HCT116 (cell line): ENCODE data around the gene MORN1. TPM values are rescaled to one million over a fixed set of nuclear protein-coding genes. Genes with fewer than 3 reads are reported as not detected.

Experiments used
- ATAC-seq: fragments of 200-7000 bp; cut with Tn5 transposase; 2 replicates; pipeline ENCODE4 v1.9.1; 2020; ENCODE audit warnings: mild to moderate bottlenecking, moderate library complexity
- BruUV-seq: library from RNA; stranded (reverse); fragments of 400-500 nt; replicated peaks from 2 replicates; lab custom pipeline; 2021; lab: Mats Ljungman, UMichigan
- CTCF ChIA-PET: fragments of 300-600 bp; sonication (Branson Sonifier 250); formaldehyde crosslinking; loops from one replicate; lab custom pipeline; 2021; ENCODE audit warnings: antibody characterized with exemption; lab: Charles Lee
- POLR2A ChIA-PET: fragments of 300-600, 350-600 bp; sonication (Branson Sonifier 250); formaldehyde crosslinking; loops from one replicate; lab custom pipeline; 2021; ENCODE audit warnings: antibody characterized with exemption; lab: Charles Lee
- RAD21 ChIA-PET, 2 experiments: fragments of 300-600 bp; sonication (Branson Sonifier 250); formaldehyde crosslinking; loops; one replicate each; lab custom pipeline; 2023; ENCODE audit warnings: low total read pairs in 2 of 2; ENCODE audit not compliant: uncharacterized antibody in 2 of 2, unreplicated experiment in 2 of 2, low non-redundant PET in 1 of 2; lab: Charles Lee
- DNase-seq: peaks from one replicate; pipeline ENCODE4 v3.0.0-alpha.2; 2010; ENCODE audit warnings: low read depth, low spot score
- H2AFZ ChIP-seq: fragments of 200-600 bp; shearing (Covaris generic), sonication (generic); 2 replicates; pipeline ENCODE4 v1.6.1; 2017; ENCODE audit warnings: low read depth, mixed run types, mixed read lengths, antibody characterized with exemption, low read length; ENCODE audit not compliant: poor library complexity, severe bottlenecking
- H3K27ac ChIP-seq: 2 replicates; pipeline ENCODE4 v1.5.1; 2012; ENCODE audit warnings: low read depth, low read length
- H3K27me3 ChIP-seq: fragments of 200-600 bp; sonication (generic); 2 replicates; pipeline ENCODE4 v1.6.1; 2016; ENCODE audit warnings: mixed run types, low read length, mixed read lengths; ENCODE audit not compliant: insufficient read depth
- H3K36me3 ChIP-seq, 2 experiments: fragments of 200-500 bp in 1 of 2; fragments of 200-600 bp in 1 of 2; sonication (Bioruptor generic) in 1 of 2; sonication (generic) in 1 of 2; 2 replicates each; pipeline versions ENCODE4 v1.5.1 to v1.6.1; 2014 to 2016; ENCODE audit warnings: low read length in 2 of 2, inconsistent platforms in 1 of 2, mixed read lengths in 1 of 2, mixed run types in 1 of 2; ENCODE audit not compliant: insufficient read depth in 2 of 2, control insufficient read depth in 1 of 2
- H3K4me1 ChIP-seq, 2 experiments: fragments of 200-600 bp in 1 of 2; sonication (generic) in 1 of 2; 2 replicates each; pipeline versions ENCODE4 v1.5.1 to v1.6.1; 2012 to 2017; ENCODE audit warnings: low read length in 2 of 2, inconsistent platforms in 1 of 2, mild to moderate bottlenecking in 1 of 2, mixed read lengths in 1 of 2, mixed run types in 1 of 2, moderate library complexity in 1 of 2; ENCODE audit not compliant: insufficient read depth in 2 of 2, control insufficient read depth in 1 of 2
- H3K4me2 ChIP-seq: fragments of 200-600 bp; sonication (generic); 2 replicates; pipeline ENCODE4 v1.6.1; 2017; ENCODE audit warnings: mixed run types, low read length, mixed read lengths
- H3K4me3 ChIP-seq, 2 experiments: fragments of 200-600 bp in 1 of 2; sonication (generic) in 1 of 2; replicated peaks in 1 of 2; 2 replicates each; pipeline ENCODE4 v1.5.1; 2011 to 2016; ENCODE audit warnings: low read length in 2 of 2, control low read depth in 1 of 2, low read depth in 1 of 2, mild to moderate bottlenecking in 1 of 2, mixed read lengths in 1 of 2, mixed run types in 1 of 2
- H3K79me2 ChIP-seq: fragments of 200-600 bp; sonication (generic); 2 replicates; pipeline ENCODE4 v1.6.1; 2017; ENCODE audit warnings: mild to moderate bottlenecking, mixed run types, low read length, moderate library complexity, mixed read lengths; ENCODE audit not compliant: insufficient read depth
- H3K9ac ChIP-seq: fragments of 200-600 bp; sonication (generic); 2 replicates; pipeline ENCODE4 v1.6.1; 2016; ENCODE audit warnings: low read length, mixed read lengths
- H3K9me2 ChIP-seq: fragments of 200-600 bp; sonication (generic), shearing (Covaris generic); 2 replicates; pipeline ENCODE4 v1.6.1; 2017; ENCODE audit warnings: mixed run types, mild to moderate bottlenecking, moderate library complexity; ENCODE audit not compliant: insufficient read depth
- H3K9me3 ChIP-seq, 2 experiments: fragments of 200-500 bp in 1 of 2; fragments of 200-600 bp in 1 of 2; sonication (Bioruptor generic) in 1 of 2; sonication (generic) in 1 of 2; 2 replicates each; pipeline ENCODE4 v1.6.1; 2014 to 2017; ENCODE audit warnings: low read length in 2 of 2, mixed read lengths in 2 of 2, inconsistent platforms in 1 of 2, low read depth in 1 of 2, mild to moderate bottlenecking in 1 of 2, mixed run types in 1 of 2, moderate library complexity in 1 of 2; ENCODE audit not compliant: control insufficient read depth in 1 of 2, insufficient read depth in 1 of 2
- H4K20me1 ChIP-seq: fragments of 200-600 bp; sonication (generic), shearing (Covaris generic); 2 replicates; pipeline ENCODE4 v1.6.1; 2017; ENCODE audit warnings: mixed run types, mild to moderate bottlenecking, moderate library complexity; ENCODE audit not compliant: insufficient read depth
- CBX3 ChIP-seq: IDR thresholded peaks from 2 replicates; pipeline ENCODE4 v1.6.1; 2012; ENCODE audit warnings: low read depth
- CEBPB ChIP-seq: IDR thresholded peaks from 2 replicates; pipeline ENCODE4 v1.6.1; 2012; ENCODE audit warnings: low read depth
- EZH2 ChIP-seq: fragments of 200-600 bp; sonication (generic); IDR thresholded peaks from 2 replicates; pipeline ENCODE4 v1.6.1; 2017; ENCODE audit warnings: antibody characterized with exemption, mixed run types
- FOSL1 ChIP-seq: IDR thresholded peaks from 2 replicates; pipeline ENCODE4 v1.6.1; 2012; ENCODE audit warnings: low read depth
- JUND ChIP-seq: IDR thresholded peaks from 2 replicates; pipeline ENCODE4 v1.6.1; 2012
- MAX ChIP-seq: IDR thresholded peaks from 2 replicates; pipeline ENCODE4 v1.6.1; 2012
- POLR2AphosphoS5 ChIP-seq: IDR thresholded peaks from 2 replicates; pipeline ENCODE4 v1.6.1; 2011; ENCODE audit warnings: mild to moderate bottlenecking, low read depth, low read length, moderate library complexity
- SIN3A ChIP-seq: IDR thresholded peaks from 2 replicates; pipeline ENCODE4 v1.6.1; 2012; ENCODE audit warnings: low read depth
- SP1 ChIP-seq: IDR thresholded peaks from 2 replicates; pipeline ENCODE4 v1.6.1; 2012; ENCODE audit warnings: low read depth
- TCF7L2 ChIP-seq: IDR thresholded peaks from 2 replicates; pipeline ENCODE4 v1.7.0; 2011; ENCODE audit warnings: borderline replicate concordance, inconsistent platforms; ENCODE audit not compliant: insufficient read depth, insufficient read length; ENCODE audit errors: extremely low read depth
- YY1 ChIP-seq: IDR thresholded peaks from 2 replicates; pipeline ENCODE4 v1.6.1; 2011; ENCODE audit warnings: low read length, low read depth, moderate library complexity, mild to moderate bottlenecking; ENCODE audit not compliant: insufficient replicate concordance; ENCODE audit errors: extremely low read depth
- intact Hi-C: fragments of 100-400 bp; cut with micrococcal nuclease; formaldehyde crosslinking; loops from 2 replicates; pipeline ENCODE4 v1.10.0; 2022
- total RNA-seq: library from RNA; stranded (reverse); gene quantifications from one replicate; pipeline ENCODE4 v1.2.1, GENCODE V29; 2021; ENCODE audit not compliant: unreplicated experiment
- TF ChIP-seq, protein P1 (sequence below): IDR thresholded peaks from 2 replicates; pipeline ENCODE4 v1.6.1; 2012; ENCODE audit warnings: low read depth
- TF ChIP-seq, protein P2 (sequence below), 3 experiments: fragments of 200-600 bp in 1 of 3; sonication (generic) in 1 of 3; IDR thresholded peaks in 2 of 3; conservative IDR thresholded peaks in 1 of 3; 2 replicates each; pipeline ENCODE4 v1.5.1; 2012 to 2017; ENCODE audit warnings: low read depth in 2 of 3, low read length in 2 of 3, antibody characterized with exemption in 1 of 3, borderline replicate concordance in 1 of 3, control low read depth in 1 of 3, mild to moderate bottlenecking in 1 of 3, mixed read lengths in 1 of 3, mixed run types in 1 of 3, moderate library complexity in 1 of 3; ENCODE audit not compliant: insufficient read depth in 1 of 3

The MORN1 gene
- total RNA-seq, 1 experiment from 2014 or later = 21.4 TPM

DNA sequence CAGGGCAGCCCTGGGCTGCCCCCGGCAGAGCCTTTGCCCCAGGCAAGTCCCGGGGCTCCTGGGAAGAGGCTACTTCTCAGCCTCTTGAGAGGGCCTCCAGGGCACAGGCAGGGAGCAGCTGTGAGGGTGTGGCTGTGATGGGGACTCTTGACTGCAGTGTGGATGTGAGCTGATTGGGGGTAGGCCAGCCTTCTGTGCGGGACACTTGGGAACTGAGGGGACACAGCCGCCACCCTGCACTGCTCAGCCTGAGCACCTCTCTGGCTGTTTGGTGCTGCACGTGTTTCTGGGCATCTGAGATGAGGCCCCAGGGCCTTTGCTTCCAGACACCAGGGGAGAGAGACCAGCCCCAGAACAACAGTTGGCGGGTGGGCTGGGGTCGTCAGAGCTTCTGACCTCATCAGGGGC lies 101.2 kb downstream of the MORN1 start:
- Histone ChIP-seq H3K9me3 (no peaks in the 10 kb centered on the region), H3K36me3 (no peaks in the 10 kb centered on the region), H3K9me2 (no peaks in the 10 kb centered on the region), H2AFZ (no peak overlapping the region), H3K4me1 (no peaks in the 10 kb centered on the region), H3K4me2 (no peak overlapping the region), H3K79me2 (peaks cover 97% of the 10 kb centered on the region), H3K27me3 (no peaks in the 10 kb centered on the region), H4K20me1 (peaks cover 8% of the 10 kb centered on the region; the same call in 1 of the 2 replicates), H3K27ac (no peak overlapping the region; the same call in 1 of the 2 replicates), H3K9ac (no peak overlapping the region), H3K4me3 (no peak overlapping the region)
- TF ChIP-seq EZH2 (no peak), JUND (no peak), SIN3A (no peak), MAX (no peak), SP1 (no peak), YY1 (no peak), POLR2AphosphoS5 (no peak), CEBPB (no peak), CBX3 (no peak), TCF7L2 (no peak), FOSL1 (no peak)
- TF ChIP-seq, protein P1, sequence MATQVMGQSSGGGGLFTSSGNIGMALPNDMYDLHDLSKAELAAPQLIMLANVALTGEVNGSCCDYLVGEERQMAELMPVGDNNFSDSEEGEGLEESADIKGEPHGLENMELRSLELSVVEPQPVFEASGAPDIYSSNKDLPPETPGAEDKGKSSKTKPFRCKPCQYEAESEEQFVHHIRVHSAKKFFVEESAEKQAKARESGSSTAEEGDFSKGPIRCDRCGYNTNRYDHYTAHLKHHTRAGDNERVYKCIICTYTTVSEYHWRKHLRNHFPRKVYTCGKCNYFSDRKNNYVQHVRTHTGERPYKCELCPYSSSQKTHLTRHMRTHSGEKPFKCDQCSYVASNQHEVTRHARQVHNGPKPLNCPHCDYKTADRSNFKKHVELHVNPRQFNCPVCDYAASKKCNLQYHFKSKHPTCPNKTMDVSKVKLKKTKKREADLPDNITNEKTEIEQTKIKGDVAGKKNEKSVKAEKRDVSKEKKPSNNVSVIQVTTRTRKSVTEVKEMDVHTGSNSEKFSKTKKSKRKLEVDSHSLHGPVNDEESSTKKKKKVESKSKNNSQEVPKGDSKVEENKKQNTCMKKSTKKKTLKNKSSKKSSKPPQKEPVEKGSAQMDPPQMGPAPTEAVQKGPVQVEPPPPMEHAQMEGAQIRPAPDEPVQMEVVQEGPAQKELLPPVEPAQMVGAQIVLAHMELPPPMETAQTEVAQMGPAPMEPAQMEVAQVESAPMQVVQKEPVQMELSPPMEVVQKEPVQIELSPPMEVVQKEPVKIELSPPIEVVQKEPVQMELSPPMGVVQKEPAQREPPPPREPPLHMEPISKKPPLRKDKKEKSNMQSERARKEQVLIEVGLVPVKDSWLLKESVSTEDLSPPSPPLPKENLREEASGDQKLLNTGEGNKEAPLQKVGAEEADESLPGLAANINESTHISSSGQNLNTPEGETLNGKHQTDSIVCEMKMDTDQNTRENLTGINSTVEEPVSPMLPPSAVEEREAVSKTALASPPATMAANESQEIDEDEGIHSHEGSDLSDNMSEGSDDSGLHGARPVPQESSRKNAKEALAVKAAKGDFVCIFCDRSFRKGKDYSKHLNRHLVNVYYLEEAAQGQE = no peak
- TF ChIP-seq, protein P2, sequence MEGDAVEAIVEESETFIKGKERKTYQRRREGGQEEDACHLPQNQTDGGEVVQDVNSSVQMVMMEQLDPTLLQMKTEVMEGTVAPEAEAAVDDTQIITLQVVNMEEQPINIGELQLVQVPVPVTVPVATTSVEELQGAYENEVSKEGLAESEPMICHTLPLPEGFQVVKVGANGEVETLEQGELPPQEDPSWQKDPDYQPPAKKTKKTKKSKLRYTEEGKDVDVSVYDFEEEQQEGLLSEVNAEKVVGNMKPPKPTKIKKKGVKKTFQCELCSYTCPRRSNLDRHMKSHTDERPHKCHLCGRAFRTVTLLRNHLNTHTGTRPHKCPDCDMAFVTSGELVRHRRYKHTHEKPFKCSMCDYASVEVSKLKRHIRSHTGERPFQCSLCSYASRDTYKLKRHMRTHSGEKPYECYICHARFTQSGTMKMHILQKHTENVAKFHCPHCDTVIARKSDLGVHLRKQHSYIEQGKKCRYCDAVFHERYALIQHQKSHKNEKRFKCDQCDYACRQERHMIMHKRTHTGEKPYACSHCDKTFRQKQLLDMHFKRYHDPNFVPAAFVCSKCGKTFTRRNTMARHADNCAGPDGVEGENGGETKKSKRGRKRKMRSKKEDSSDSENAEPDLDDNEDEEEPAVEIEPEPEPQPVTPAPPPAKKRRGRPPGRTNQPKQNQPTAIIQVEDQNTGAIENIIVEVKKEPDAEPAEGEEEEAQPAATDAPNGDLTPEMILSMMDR (IDR thresholded peaks at IDR 0.05 in 2 of 3, conservative IDR thresholded peaks at IDR 0.05 in 1 of 3; ENCODE audit: borderline replicate concordance in 1 of 3, insufficient read depth in 1 of 3, low read depth in 2 of 3, low read length in 2 of 3) = no peak
- ATAC-seq (peak; percentile 21; the same call in 1 of the 2 replicates), DNase-seq (no peak)
- RAD21 ChIA-PET = no interaction called here
- CTCF ChIA-PET = no interaction called here
- POLR2A ChIA-PET = no interaction called here
- intact Hi-C loops = no loop called here
- no TSS peak for BruUV-seq
